Neural cell (in vitro differentiated cells): ENCODE data around the gene DYNLRB1. TPM values are rescaled to one million over a fixed set of nuclear protein-coding genes. Genes with fewer than 3 reads are reported as not detected.

ENCODE experiments used
- H2AFZ ChIP-seq: fragments of 200-600, 300-800 bp; sonication (generic), shearing (Covaris generic); 2 replicates; pipeline ENCODE4 v1.6.0; 2014; ENCODE audit warnings: low read depth, mild to moderate bottlenecking, antibody characterized with exemption, low read length, moderate library complexity
- H3F3A ChIP-seq: fragments of 200-600 bp; shearing (Covaris generic); 2 replicates; pipeline ENCODE4 v1.6.1; 2016; ENCODE audit warnings: mild to moderate bottlenecking, moderate library complexity, mixed read lengths, antibody characterized with exemption, low read length; ENCODE audit not compliant: insufficient read depth, poor library complexity, severe bottlenecking
- H3K27ac ChIP-seq: fragments of 200-600, 300-800 bp; sonication (generic), shearing (Covaris generic); 2 replicates; pipeline ENCODE4 v1.5.1; 2014; ENCODE audit warnings: mild to moderate bottlenecking, low read length, moderate library complexity
- H3K27me3 ChIP-seq: fragments of 300-800, 200-600 bp; sonication (generic), shearing (Covaris generic); 2 replicates; pipeline ENCODE4 v1.6.0; 2014; ENCODE audit warnings: mild to moderate bottlenecking, low read depth, low read length, moderate library complexity; ENCODE audit not compliant: insufficient read depth
- H3K36me3 ChIP-seq: fragments of 300-800, 200-600 bp; sonication (generic), shearing (Covaris generic); 2 replicates; pipeline ENCODE4 v1.5.1; 2014; ENCODE audit warnings: mild to moderate bottlenecking, antibody characterized with exemption, low read length, moderate library complexity; ENCODE audit not compliant: insufficient read depth
- H3K4me2 ChIP-seq: fragments of 300-800, 200-600 bp; sonication (generic), shearing (Covaris generic); 2 replicates; pipeline ENCODE4 v1.6.0; 2014; ENCODE audit warnings: mild to moderate bottlenecking, low read length
- H3K4me3 ChIP-seq: fragments of 300-800, 200-600 bp; sonication (generic), shearing (Covaris generic); 2 replicates; pipeline ENCODE4 v1.5.1; 2014; ENCODE audit warnings: mild to moderate bottlenecking, low read length, moderate library complexity
- H3K79me2 ChIP-seq: fragments of 200-600 bp; shearing (Covaris generic); replicated peaks from 2 replicates; pipeline ENCODE4 v1.6.0; 2014; ENCODE audit warnings: mild to moderate bottlenecking, low read length, moderate library complexity; ENCODE audit not compliant: insufficient read depth
- H3K9ac ChIP-seq: fragments of 300-800, 200-600 bp; sonication (generic), shearing (Covaris generic); 2 replicates; pipeline ENCODE4 v1.6.1; 2016; ENCODE audit warnings: mild to moderate bottlenecking, low read length, mixed read lengths
- H3K9me2 ChIP-seq: fragments of 200-600 bp; shearing (Covaris generic); 2 replicates; pipeline ENCODE4 v1.6.1; 2016; ENCODE audit warnings: mild to moderate bottlenecking, low read length, mixed read lengths; ENCODE audit not compliant: insufficient read depth
- H3K9me3 ChIP-seq: fragments of 200-600, 300-800 bp; sonication (generic), shearing (Covaris generic); 2 replicates; pipeline ENCODE4 v1.6.1; 2016; ENCODE audit warnings: mild to moderate bottlenecking, mixed run types, low read length, moderate library complexity, mixed read lengths
- H4K20me1 ChIP-seq: fragments of 200-600 bp; shearing (Covaris generic); 2 replicates; pipeline ENCODE4 v1.6.1; 2016; ENCODE audit warnings: mild to moderate bottlenecking, mixed run types; ENCODE audit not compliant: insufficient read depth
- CTCF ChIP-seq: fragments of 450-650 bp; IDR thresholded peaks from 2 replicates; pipeline ENCODE4 v1.5.1; 2014; ENCODE audit warnings: antibody characterized with exemption, mild to moderate bottlenecking, moderate library complexity; ENCODE audit not compliant: poor library complexity, severe bottlenecking
- EP300 ChIP-seq: fragments of 450-650 bp; conservative IDR thresholded peaks from 2 replicates; pipeline ENCODE4 v1.6.1; 2014; ENCODE audit warnings: antibody characterized with exemption, mild to moderate bottlenecking, moderate library complexity; ENCODE audit not compliant: poor library complexity, severe bottlenecking
- EZH2 ChIP-seq: fragments of 200-600, 300-800 bp; shearing (Covaris generic), sonication (generic); IDR thresholded peaks from 2 replicates; pipeline ENCODE4 v1.6.1; 2014; ENCODE audit warnings: antibody characterized with exemption, low read length, borderline replicate concordance, mild to moderate bottlenecking; ENCODE audit not compliant: insufficient read depth, poor library complexity, severe bottlenecking
- MXI1 ChIP-seq: fragments of 450-650 bp; conservative IDR thresholded peaks from 2 replicates; pipeline ENCODE4 v1.6.1; 2014; ENCODE audit warnings: antibody characterized with exemption, mild to moderate bottlenecking; ENCODE audit not compliant: poor library complexity, severe bottlenecking
- POLR2AphosphoS5 ChIP-seq: IDR thresholded peaks from 2 replicates; pipeline ENCODE4 v1.6.1; 2012
- RAD21 ChIP-seq: fragments of 450-650 bp; conservative IDR thresholded peaks from 2 replicates; pipeline ENCODE4 v1.6.1; 2014; ENCODE audit warnings: antibody characterized with exemption, mild to moderate bottlenecking, moderate library complexity
- REST ChIP-seq: IDR thresholded peaks from 2 replicates; pipeline ENCODE4 v1.6.1; 2012; ENCODE audit warnings: borderline replicate concordance
- SMC3 ChIP-seq: fragments of 450-650 bp; conservative IDR thresholded peaks from 2 replicates; pipeline ENCODE4 v1.6.1; 2014; ENCODE audit warnings: antibody characterized with exemption, mild to moderate bottlenecking, moderate library complexity; ENCODE audit not compliant: poor library complexity
- TAF1 ChIP-seq: IDR thresholded peaks from 2 replicates; pipeline ENCODE4 v1.6.1; 2012; ENCODE audit warnings: low read depth
- polyA plus RNA-seq: library from polyadenylated mRNA; depleted of rRNA; stranded (reverse); fragments of >200 nt; gene quantifications from 2 replicates; pipeline ENCODE4 v1.2.3, GENCODE V29; 2014

The DYNLRB1 gene
- polyA plus RNA-seq, 1 donor from 2014 or later: 103 TPM

GRCh38 chr20:34562641-34563040, 46.4 kb downstream of the DYNLRB1 start:
- TF ChIP-seq EZH2: no peak
- no peak for TF ChIP-seq MXI1
- no peak for TF ChIP-seq SMC3
- TF ChIP-seq REST: no peak
- no peak for TF ChIP-seq POLR2AphosphoS5
- TF ChIP-seq CTCF: no peak
- no peak for TF ChIP-seq EP300
- TF ChIP-seq TAF1: no peak
- TF ChIP-seq RAD21: no peak
- Histone ChIP-seq H3K27me3 (no peaks in the 10 kb centered on the region), H4K20me1 (no peaks in the 10 kb centered on the region), H3F3A (no peaks in the 10 kb centered on the region), H3K4me3 (no peak overlapping the region), H3K9me2 (no peaks in the 10 kb centered on the region), H3K9ac (no peak overlapping the region), H3K79me2 (no peaks in the 10 kb centered on the region), H3K36me3 (no peaks in the 10 kb centered on the region), H3K9me3 (no peaks in the 10 kb centered on the region), H2AFZ (no peak overlapping the region), H3K27ac (no peak overlapping the region), H3K4me2 (no peak overlapping the region)

GRCh38 chr20:34564833-34565232, 48.6 kb downstream of the DYNLRB1 start:
- Histone ChIP-seq H3K79me2 (no peaks in the 10 kb centered on the region), H3K4me2 (no peak overlapping the region), H3F3A (no peaks in the 10 kb centered on the region), H3K27ac (no peak overlapping the region), H3K9me3 (no peaks in the 10 kb centered on the region), H3K4me3 (no peak overlapping the region), H3K36me3 (no peaks in the 10 kb centered on the region), H3K27me3 (no peaks in the 10 kb centered on the region), H3K9ac (no peak overlapping the region), H2AFZ (no peak overlapping the region), H3K9me2 (no peaks in the 10 kb centered on the region), H4K20me1 (no peaks in the 10 kb centered on the region)
- no peak for TF ChIP-seq EP300
- TF ChIP-seq MXI1: no peak
- no peak for TF ChIP-seq REST
- TF ChIP-seq POLR2AphosphoS5: no peak
- TF ChIP-seq RAD21: no peak
- no peak for TF ChIP-seq TAF1
- no peak for TF ChIP-seq CTCF
- no peak for TF ChIP-seq EZH2
- TF ChIP-seq SMC3: no peak
